ENCODE measurements around the gene ZNF436. TPM values are rescaled to one million over a fixed set of nuclear protein-coding genes. Genes with fewer than 3 reads are reported as not detected.

ZNF436 gene
- 5.1 and 5.6 TPM in 2 replicates for total RNA-seq

DNA sequence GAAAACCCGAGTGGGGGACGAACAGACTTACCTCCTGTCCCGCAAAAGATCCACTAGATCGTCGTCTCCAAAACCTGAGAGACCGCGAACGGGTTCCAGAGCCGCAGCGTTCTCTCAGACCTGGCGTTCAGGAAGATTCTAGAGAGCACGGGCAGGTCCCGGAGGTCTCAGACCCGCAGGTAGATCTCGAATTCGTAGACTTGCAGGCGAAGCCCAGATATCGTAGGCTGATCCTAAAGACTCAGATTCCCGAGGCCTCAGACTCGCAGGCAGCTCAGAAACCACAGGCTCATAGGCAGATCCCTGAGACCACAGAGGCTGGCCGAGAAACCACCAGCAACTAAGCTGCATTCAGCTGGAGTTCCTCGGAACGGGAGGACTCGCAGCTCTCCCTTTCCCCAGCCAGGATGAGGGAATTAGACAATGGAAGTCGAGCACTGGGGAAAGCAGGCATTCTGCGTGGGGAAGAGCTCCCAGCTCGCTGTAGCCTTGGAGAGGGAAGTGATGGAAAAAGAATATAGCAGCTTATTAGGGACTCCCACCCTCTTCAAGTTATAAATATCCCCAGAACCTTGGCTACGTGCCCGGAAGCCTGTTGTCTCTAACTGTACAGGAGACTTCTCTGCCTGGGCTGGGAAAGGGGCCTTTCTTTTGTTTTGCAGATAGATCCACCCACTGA, at the start of gene ZNF436:
ZNF436 (minus strand) TSS at position 502 of the 679 bp plus-strand sequence. CDS start 1,831 bp downstream, outside the sequence.
- DNase-seq: no peak
- H3K27me3 Mint-ChIP-seq: no peaks in the 10 kb centered on the region
- no peak for ATAC-seq (ENCODE audit: low read depth)
- peak within 1 kb of the TSS; percentile 97 for H3K27ac Mint-ChIP-seq
- H3K36me3 Mint-ChIP-seq (ENCODE audit: low read depth): peaks cover 20% of the 10 kb centered on the region
- TF ChIP-seq, protein P1, sequence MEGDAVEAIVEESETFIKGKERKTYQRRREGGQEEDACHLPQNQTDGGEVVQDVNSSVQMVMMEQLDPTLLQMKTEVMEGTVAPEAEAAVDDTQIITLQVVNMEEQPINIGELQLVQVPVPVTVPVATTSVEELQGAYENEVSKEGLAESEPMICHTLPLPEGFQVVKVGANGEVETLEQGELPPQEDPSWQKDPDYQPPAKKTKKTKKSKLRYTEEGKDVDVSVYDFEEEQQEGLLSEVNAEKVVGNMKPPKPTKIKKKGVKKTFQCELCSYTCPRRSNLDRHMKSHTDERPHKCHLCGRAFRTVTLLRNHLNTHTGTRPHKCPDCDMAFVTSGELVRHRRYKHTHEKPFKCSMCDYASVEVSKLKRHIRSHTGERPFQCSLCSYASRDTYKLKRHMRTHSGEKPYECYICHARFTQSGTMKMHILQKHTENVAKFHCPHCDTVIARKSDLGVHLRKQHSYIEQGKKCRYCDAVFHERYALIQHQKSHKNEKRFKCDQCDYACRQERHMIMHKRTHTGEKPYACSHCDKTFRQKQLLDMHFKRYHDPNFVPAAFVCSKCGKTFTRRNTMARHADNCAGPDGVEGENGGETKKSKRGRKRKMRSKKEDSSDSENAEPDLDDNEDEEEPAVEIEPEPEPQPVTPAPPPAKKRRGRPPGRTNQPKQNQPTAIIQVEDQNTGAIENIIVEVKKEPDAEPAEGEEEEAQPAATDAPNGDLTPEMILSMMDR (IDR thresholded peaks at IDR 0.05): no peak
- H3K4me1 Mint-ChIP-seq: peaks cover 26% of the 10 kb centered on the region
- CTCF ChIA-PET: no interaction called here
- H3K4me3 Mint-ChIP-seq: peak within 1 kb of the TSS; percentile 97
- H3K9me3 Mint-ChIP-seq: no peaks in the 10 kb centered on the region
- intact Hi-C loops (cut with micrococcal nuclease): loop anchor here (2.0 to 10.0 kb wide), 3 partner anchors 161 to 1375 kb away; partner anchors contain the start of genes CLIC4 and E2F2
- POLR2A ChIA-PET: interaction anchor here (7.4 kb wide), 1 partner anchor 24 kb away, joined by 136 read pairs; the partner anchor contains the start of gene HNRNPR

DNA sequence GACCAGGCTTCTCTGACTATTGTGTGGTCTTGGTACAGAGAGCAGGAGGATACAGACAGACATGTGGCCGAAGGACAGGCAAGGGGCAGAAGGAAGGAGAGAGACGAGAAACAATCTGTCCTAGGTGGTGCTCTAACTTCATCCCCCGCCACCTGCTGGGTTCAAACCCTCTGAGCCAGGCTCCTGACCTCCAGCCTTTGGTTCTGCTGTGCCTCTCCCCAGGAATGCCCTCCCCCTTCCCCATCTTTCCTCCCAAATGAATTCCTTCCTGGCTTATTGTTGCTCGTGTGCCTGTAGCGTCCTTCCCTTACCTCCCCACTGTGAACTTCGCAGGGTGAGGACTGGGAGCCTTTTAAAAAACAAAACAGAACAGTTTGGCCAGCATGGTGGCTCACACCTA, 49.5 kb upstream of the ZNF436 start:
- CTCF ChIA-PET: no interaction called here
- no peaks in the 10 kb centered on the region for H3K9me3 Mint-ChIP-seq

DNA sequence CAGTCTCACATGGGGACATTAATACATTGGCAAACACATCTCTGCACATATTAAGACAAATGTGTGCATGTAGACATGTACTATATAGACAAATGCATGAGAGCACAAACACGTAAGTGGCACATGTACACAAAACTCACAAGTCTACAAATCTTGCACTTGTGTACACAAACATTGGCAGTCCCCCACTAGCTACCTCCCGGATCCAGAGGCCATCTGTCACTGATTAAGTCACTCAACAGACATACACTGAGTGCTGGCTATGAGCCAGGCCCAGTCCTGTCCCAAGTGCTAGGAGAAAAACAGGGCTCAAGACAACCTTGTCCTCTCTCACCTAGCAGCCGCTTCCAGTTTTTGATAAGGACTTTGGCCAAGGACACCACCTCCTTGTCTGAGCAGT, 47.9 kb upstream of the ZNF436 start:
- intact Hi-C loops (cut with micrococcal nuclease): no loop called here
- Mint-ChIP-seq H3K9me3 (no peaks in the 10 kb centered on the region), H3K27ac (no peak overlapping the region), H3K4me3 (no peak overlapping the region), H3K36me3 (ENCODE audit: low read depth) (no peaks in the 10 kb centered on the region), H3K4me1 (peaks cover 4% of the 10 kb centered on the region), H3K27me3 (peaks cover 5% of the 10 kb centered on the region)
- POLR2A ChIA-PET: no interaction called here
- TF ChIP-seq, protein P1 (IDR thresholded peaks at IDR 0.05): no peak
- CTCF ChIA-PET: no interaction called here
- ATAC-seq (ENCODE audit: low read depth): no peak
- DNase-seq: no peak

More for the DNA sequence above, 49.5 kb upstream of the ZNF436 start:
- ATAC-seq (ENCODE audit: low read depth): no peak
- Mint-ChIP-seq H3K36me3 (ENCODE audit: low read depth) (no peaks in the 10 kb centered on the region), H3K27ac (no peak overlapping the region), H3K27me3 (peaks cover 13% of the 10 kb centered on the region), H3K4me1 (peaks cover 13% of the 10 kb centered on the region), H3K4me3 (no peak overlapping the region)
- intact Hi-C loops (cut with micrococcal nuclease): no loop called here
- POLR2A ChIA-PET: interaction anchor here (0.7 kb wide), 1 partner anchor 39 kb away, joined by 16 read pairs; no protein-coding TSS in a partner anchor
- TF ChIP-seq, protein P1 (IDR thresholded peaks at IDR 0.05): no peak
- no peak for DNase-seq

DNA sequence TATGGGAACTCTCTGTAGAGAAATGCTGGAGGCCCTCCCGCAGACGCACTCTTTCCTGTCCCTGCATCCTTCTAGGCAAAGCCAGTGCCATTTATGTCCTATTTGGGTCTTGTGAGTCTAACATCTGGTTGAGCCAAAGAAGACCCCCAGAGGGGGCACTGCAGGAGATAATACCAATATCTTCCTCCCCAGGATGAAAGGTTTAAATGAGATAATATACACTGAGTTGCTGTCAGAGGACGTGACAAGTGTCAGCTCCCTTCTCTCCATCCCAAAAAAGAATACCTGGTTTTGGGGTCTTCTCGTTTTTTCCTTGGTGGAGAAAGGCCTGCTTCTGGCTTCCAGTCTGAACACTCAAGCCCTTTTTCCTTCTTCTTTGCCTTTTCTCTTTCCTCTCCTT, 47.3 kb upstream of the ZNF436 start:
- no peak overlapping the region for H3K4me3 Mint-ChIP-seq
- no peaks in the 10 kb centered on the region for H3K4me1 Mint-ChIP-seq
- TF ChIP-seq, protein P1 (IDR thresholded peaks at IDR 0.05): no peak
- H3K27ac Mint-ChIP-seq: no peak overlapping the region
- H3K36me3 Mint-ChIP-seq (ENCODE audit: low read depth): no peaks in the 10 kb centered on the region
- peaks cover 5% of the 10 kb centered on the region for H3K27me3 Mint-ChIP-seq
- intact Hi-C loops (cut with micrococcal nuclease): no loop called here
- ChIA-PET CTCF (no interaction called here), POLR2A (no interaction called here)
- no peak for ATAC-seq (ENCODE audit: low read depth)
- DNase-seq: no peak
- H3K9me3 Mint-ChIP-seq: no peaks in the 10 kb centered on the region

DNA sequence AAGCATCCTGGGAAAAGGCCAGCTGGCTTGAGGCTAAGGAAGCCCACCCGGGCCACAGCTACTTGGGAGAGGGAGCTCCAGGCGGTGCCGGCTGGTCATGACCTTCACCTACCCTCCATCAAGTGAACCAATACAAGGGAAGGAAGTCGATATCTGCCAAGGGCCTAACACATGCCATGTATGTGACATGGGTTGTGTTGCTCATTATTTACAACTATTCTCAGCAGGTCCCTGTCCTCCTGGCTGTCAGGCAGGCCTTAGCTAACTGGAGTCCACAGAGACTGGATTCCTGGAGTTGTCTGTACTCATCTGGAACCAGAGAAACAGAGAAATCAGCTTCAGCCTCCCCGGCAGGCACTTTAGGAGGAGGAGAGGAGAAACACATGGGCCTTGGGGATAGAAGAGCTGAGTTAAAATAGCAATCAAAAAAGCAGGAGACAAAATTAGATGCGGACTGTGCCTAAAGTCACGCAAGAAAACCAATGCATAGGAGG, 39.2 kb upstream of the ZNF436 start:
- no peak for ATAC-seq (ENCODE audit: low read depth)
- no peak for DNase-seq
- intact Hi-C loops (cut with micrococcal nuclease): loop anchor here (10.0 kb wide), 1 partner anchor 94 kb away; no protein-coding TSS in a partner anchor
- POLR2A ChIA-PET: no interaction called here
- no peak overlapping the region for H3K27ac Mint-ChIP-seq
- no peaks in the 10 kb centered on the region for H3K9me3 Mint-ChIP-seq
- H3K36me3 Mint-ChIP-seq (ENCODE audit: low read depth): no peaks in the 10 kb centered on the region
- peaks cover 3% of the 10 kb centered on the region for H3K27me3 Mint-ChIP-seq
- TF ChIP-seq, protein P1 (IDR thresholded peaks at IDR 0.05): no peak
- CTCF ChIA-PET: no interaction called here
- H3K4me1 Mint-ChIP-seq: no peaks in the 10 kb centered on the region
- no peak overlapping the region for H3K4me3 Mint-ChIP-seq
